H9 (cell line): ENCODE data around the gene PLXNA4. TPM values are rescaled to one million over a fixed set of nuclear protein-coding genes. Genes with fewer than 3 reads are reported as not detected.

Experiments used
- DNase-seq: peaks from one replicate; pipeline ENCODE4 v3.0.0-alpha.2; 2017
- H2AFZ ChIP-seq: one replicate; pipeline ENCODE4 v1.6.1; 2013; ENCODE audit warnings: mild to moderate bottlenecking, low read length, control low read depth, moderate library complexity
- H2AK5ac ChIP-seq: 2 replicates; pipeline ENCODE4 v1.6.1; 2013; ENCODE audit warnings: low read length, control low read depth, mixed read lengths; ENCODE audit not compliant: insufficient read length
- H2BK120ac ChIP-seq: one replicate; pipeline ENCODE4 v1.6.1; 2013; ENCODE audit warnings: low read depth, mild to moderate bottlenecking, low read length, control low read depth, inconsistent platforms; ENCODE audit not compliant: poor library complexity, severe bottlenecking
- H2BK12ac ChIP-seq: 2 replicates; pipeline ENCODE4 v1.6.1; 2013; ENCODE audit warnings: low read length, control low read depth, mixed read lengths, low read depth; ENCODE audit not compliant: insufficient read length
- H2BK15ac ChIP-seq: 2 replicates; pipeline ENCODE4 v1.6.1; 2013; ENCODE audit warnings: low read depth, low read length, control low read depth
- H2BK20ac ChIP-seq: one replicate; pipeline ENCODE4 v1.6.1; 2013; ENCODE audit warnings: low read depth, mild to moderate bottlenecking, low read length, control low read depth, inconsistent platforms; ENCODE audit not compliant: poor library complexity, severe bottlenecking
- H2BK5ac ChIP-seq: 2 replicates; pipeline ENCODE4 v1.6.1; 2013; ENCODE audit warnings: low read length, control low read depth, mixed read lengths; ENCODE audit not compliant: insufficient read length
- H3K14ac ChIP-seq: 2 replicates; pipeline ENCODE4 v1.6.1; 2013; ENCODE audit warnings: low read length, control low read depth; ENCODE audit not compliant: insufficient read depth
- H3K18ac ChIP-seq: 2 replicates; pipeline ENCODE4 v1.6.1; 2013; ENCODE audit warnings: low read depth, mild to moderate bottlenecking, mixed read lengths, low read length, control low read depth; ENCODE audit not compliant: insufficient read length
- H3K23ac ChIP-seq: 2 replicates; pipeline ENCODE4 v1.6.1; 2013; ENCODE audit warnings: low read length, control low read depth, mixed read lengths, low read depth; ENCODE audit not compliant: insufficient read length
- H3K23me2 ChIP-seq: 2 replicates; pipeline ENCODE4 v1.6.1; 2013; ENCODE audit warnings: low read depth, mild to moderate bottlenecking, mixed read lengths, low read length, control low read depth; ENCODE audit not compliant: insufficient read length, poor library complexity, severe bottlenecking
- H3K27ac ChIP-seq: 2 replicates; pipeline ENCODE4 v1.5.1; 2013; ENCODE audit warnings: low read length, control low read depth, mixed read lengths, low read depth; ENCODE audit not compliant: insufficient read length
- H3K27me3 ChIP-seq: 2 replicates; pipeline ENCODE4 v1.6.1; 2013; ENCODE audit warnings: low read length, control low read depth, inconsistent platforms; ENCODE audit not compliant: insufficient read depth
- H3K4ac ChIP-seq: 2 replicates; pipeline ENCODE4 v1.6.1; 2013; ENCODE audit warnings: low read depth, mild to moderate bottlenecking, control low read depth, inconsistent platforms, low read length, moderate library complexity
- H3K4me1 ChIP-seq: 2 replicates; pipeline ENCODE4 v1.6.1; 2013; ENCODE audit warnings: low read length, control low read depth, inconsistent platforms; ENCODE audit not compliant: insufficient read depth
- H3K4me2 ChIP-seq: 2 replicates; pipeline ENCODE4 v1.6.1; 2013; ENCODE audit warnings: low read length, control low read depth, mixed read lengths; ENCODE audit not compliant: insufficient read length, insufficient read depth
- H3K56ac ChIP-seq: 2 replicates; pipeline ENCODE4 v1.6.1; 2013; ENCODE audit warnings: low read depth, mild to moderate bottlenecking, mixed read lengths, low read length, control low read depth; ENCODE audit not compliant: insufficient read length
- H3K79me1 ChIP-seq: 2 replicates; pipeline ENCODE4 v1.6.1; 2013; ENCODE audit warnings: low read depth, mild to moderate bottlenecking, moderate library complexity, low read length, control low read depth, inconsistent platforms; ENCODE audit not compliant: insufficient read depth, poor library complexity, severe bottlenecking
- H3K79me2 ChIP-seq: 2 replicates; pipeline ENCODE4 v1.6.1; 2013; ENCODE audit warnings: low read length, control low read depth, inconsistent platforms; ENCODE audit not compliant: insufficient read depth
- H3K9ac ChIP-seq: 2 replicates; pipeline ENCODE4 v1.6.1; 2013; ENCODE audit warnings: low read length, control low read depth, mixed read lengths; ENCODE audit not compliant: insufficient read length; ENCODE audit errors: extremely low read depth
- H3K9me3 ChIP-seq: one replicate; pipeline ENCODE4 v1.6.1; 2013; ENCODE audit warnings: low read depth, low read length, inconsistent platforms; ENCODE audit not compliant: control insufficient read depth
- H3T11ph ChIP-seq: one replicate; pipeline ENCODE4 v1.6.1; 2013; ENCODE audit warnings: mild to moderate bottlenecking, low read length, control low read depth, inconsistent platforms
- H4K20me1 ChIP-seq: one replicate; pipeline ENCODE4 v1.6.1; 2013; ENCODE audit not compliant: control insufficient read depth, insufficient read length, insufficient read depth
- H4K5ac ChIP-seq: 2 replicates; pipeline ENCODE4 v1.6.1; 2013; ENCODE audit warnings: low read depth, mild to moderate bottlenecking, mixed read lengths, low read length, control low read depth; ENCODE audit not compliant: insufficient read length
- H4K8ac ChIP-seq: replicated peaks from 2 replicates; pipeline ENCODE4 v1.6.1; 2013; ENCODE audit warnings: low read length, control low read depth, mixed read lengths, low read depth; ENCODE audit not compliant: insufficient read length
- H4K91ac ChIP-seq: 2 replicates; pipeline ENCODE4 v1.6.1; 2013; ENCODE audit warnings: low read depth, mild to moderate bottlenecking, moderate library complexity, mixed read lengths, low read length, control low read depth; ENCODE audit not compliant: insufficient read length
- H3K27ac Mint-ChIP-seq, 3 experiments: 2 replicates in 2 of 3; 3 replicates in 1 of 3; pipeline ENCODE4 v1.8.0; 2020 to 2021; ENCODE audit warnings: mixed read lengths in 3 of 3, mild to moderate bottlenecking in 1 of 3, moderate library complexity in 1 of 3
- H3K27me3 Mint-ChIP-seq: 2 replicates; pipeline ENCODE4 v1.8.0; 2021; ENCODE audit warnings: low read depth, mild to moderate bottlenecking, moderate library complexity, mixed read lengths
- H3K36me3 Mint-ChIP-seq, 3 experiments: 2 replicates in 2 of 3; 3 replicates in 1 of 3; pipeline ENCODE4 v1.8.0; 2020 to 2021; ENCODE audit warnings: low read depth in 3 of 3, mixed read lengths in 3 of 3; ENCODE audit not compliant: insufficient read depth in 1 of 3
- H3K4me1 Mint-ChIP-seq, 2 experiments: 2 replicates each; pipeline ENCODE4 v1.8.0; 2020; ENCODE audit warnings: mixed read lengths in 2 of 2
- H3K4me3 Mint-ChIP-seq, 2 experiments: 2 replicates in 1 of 2; 3 replicates in 1 of 2; pipeline ENCODE4 v1.8.0; 2020 to 2021; ENCODE audit warnings: mild to moderate bottlenecking in 2 of 2, mixed read lengths in 2 of 2, moderate library complexity in 1 of 2
- H3K9me3 Mint-ChIP-seq, 2 experiments: 2 replicates in 1 of 2; 3 replicates in 1 of 2; pipeline ENCODE4 v1.8.0; 2020; ENCODE audit warnings: mild to moderate bottlenecking in 2 of 2, mixed read lengths in 2 of 2, moderate library complexity in 1 of 2
- CTCF ChIP-seq: fragments of 200-600 bp; sonication (generic); conservative IDR thresholded peaks from 3 replicates; pipeline ENCODE4 v1.8.0; 2021; ENCODE audit warnings: antibody characterized with exemption, mild to moderate bottlenecking
- WGBS: extraction: QIAGEN DNeasy Blood & Tissue Kit; methylation state at CpG from one replicate; pipeline ENCODE4 v1.1.7; 2013; ENCODE audit warnings: missing lambda C conversion rate, low lambda C conversion rate, mixed read lengths; ENCODE audit not compliant: insufficient read length; ENCODE audit errors: extremely low coverage; 5-methylcytosine and 5-hydroxymethylcytosine counted together
- total RNA-seq: library from RNA; stranded (reverse); gene quantifications from 2 replicates; pipeline ENCODE4 v1.2.1, GENCODE V29; 2021

Gene PLXNA4
- total RNA-seq, 1 experiment from 2014 or later, result 0.35 TPM

GRCh38 chr7:132446666-132447278 lies 129.5 kb downstream of the PLXNA4 start:
- H3K4me1 Mint-ChIP-seq, result peaks cover 19 to 31% of the 10 kb centered on the region in 2 experiments
- peaks cover 4% of the 10 kb centered on the region; the same call in 1 of the 2 replicates for H3K4me1 ChIP-seq
- no peak overlapping the region for H4K91ac ChIP-seq
- H2AK5ac ChIP-seq, result no peak overlapping the region
- no peaks in the 10 kb centered on the region for H4K20me1 ChIP-seq
- H3K56ac ChIP-seq, result no peak overlapping the region
- H3K9me3 Mint-ChIP-seq, result no peaks in the 10 kb centered on the region; a peak in 1 of 5 replicates
- no peak overlapping the region for H2BK5ac ChIP-seq
- H3K27me3 ChIP-seq, result no peaks in the 10 kb centered on the region
- H3K36me3 Mint-ChIP-seq, result no peaks in the 10 kb centered on the region; a peak in 1 of 7 replicates
- H2BK12ac ChIP-seq, result no peak overlapping the region
- H3K27me3 Mint-ChIP-seq, result peaks cover 12% of the 10 kb centered on the region
- H4K8ac ChIP-seq, result no peak overlapping the region
- peak; percentile 25; the same call in 1 of the 3 replicates for TF ChIP-seq CTCF
- H3T11ph ChIP-seq, result no peak overlapping the region
- H3K79me1 ChIP-seq, result no peaks in the 10 kb centered on the region
- H3K9me3 ChIP-seq, result no peaks in the 10 kb centered on the region
- H3K27ac ChIP-seq, result no peak overlapping the region
- H3K23me2 ChIP-seq, result no peaks in the 10 kb centered on the region
- H2BK15ac ChIP-seq, result no peak overlapping the region
- WGBS, result no CpG with 5 or more reads among the region's 8 CpGs
- H3K27ac Mint-ChIP-seq, result no peak overlapping the region
- no peak overlapping the region for H3K23ac ChIP-seq
- H3K4me2 ChIP-seq, result no peak overlapping the region
- H2AFZ ChIP-seq, result no peak overlapping the region
- no peak overlapping the region; a peak in 1 of 5 replicates for H3K4me3 Mint-ChIP-seq
- no peak for DNase-seq
- no peaks in the 10 kb centered on the region for H3K79me2 ChIP-seq
- H3K14ac ChIP-seq, result no peak overlapping the region
- H3K9ac ChIP-seq, result no peak overlapping the region
- H3K4ac ChIP-seq, result no peak overlapping the region
- H2BK20ac ChIP-seq, result no peak overlapping the region
- no peak overlapping the region for H4K5ac ChIP-seq
- H3K18ac ChIP-seq, result no peak overlapping the region
- H2BK120ac ChIP-seq, result no peak overlapping the region
